ENCODE measurements around the gene AP2A1.
"Not testable (repeated sequence)": the region's sequence is repeated elsewhere in the genome, so short reads cannot be mapped to it uniquely, and the experiment has no call there.

The AP2A1 gene

GRCh38 chr19:49766930-49767299, at the start of gene AP2A1:
AP2A1 (plus strand) TSS chr19:49767001; CDS start chr19:49767134, 133 bp downstream.
- FAIRE-seq (no peak), DNase-seq (ENCODE audit: insufficient read length, low spot score) (no peak)
- no peak for TF ChIP-seq CTCF (IDR thresholded peaks at IDR 0.05; ENCODE audit: insufficient read depth, missing control alignments)

- no peak for TF ChIP-seq CTCF (IDR thresholded peaks at IDR 0.05; ENCODE audit: insufficient read depth, missing control alignments)
- DNase-seq (ENCODE audit: insufficient read length, low spot score): no peak
- no peak for FAIRE-seq
These were observed 48.3 kb upstream of the AP2A1 start for GRCh38 chr19:49718511-49718910.

- no peak for DNase-seq (ENCODE audit: insufficient read length, low spot score)
- no peak for TF ChIP-seq CTCF (IDR thresholded peaks at IDR 0.05; ENCODE audit: insufficient read depth, missing control alignments)
- FAIRE-seq: no peak
These were observed 47.8 kb upstream of the AP2A1 start for GRCh38 chr19:49718991-49719390.

- not testable (repeated sequence) for FAIRE-seq; DNase-seq (ENCODE audit: insufficient read length, low spot score)
These were observed 47.4 kb upstream of the AP2A1 start for GRCh38 chr19:49719420-49719819.

- DNase-seq (ENCODE audit: insufficient read length, low spot score) (no peak), FAIRE-seq (no peak)
- TF ChIP-seq CTCF (IDR thresholded peaks at IDR 0.05; ENCODE audit: insufficient read depth, missing control alignments): no peak
These were observed 39.4 kb upstream of the AP2A1 start for GRCh38 chr19:49727217-49728030.

- no peak for TF ChIP-seq CTCF (IDR thresholded peaks at IDR 0.05; ENCODE audit: insufficient read depth, missing control alignments)
- FAIRE-seq: no peak
- DNase-seq (ENCODE audit: insufficient read length, low spot score): no peak
These were observed 36.6 kb upstream of the AP2A1 start for GRCh38 chr19:49730166-49730565.

- DNase-seq (ENCODE audit: insufficient read length, low spot score): no peak
- FAIRE-seq: no peak
- no peak for TF ChIP-seq CTCF (IDR thresholded peaks at IDR 0.05; ENCODE audit: insufficient read depth, missing control alignments)
These were observed 28.5 kb upstream of the AP2A1 start for GRCh38 chr19:49738268-49738667.
